ENCODE data around the gene ARID5B. TPM values are rescaled to one million over a fixed set of nuclear protein-coding genes. Genes with fewer than 3 reads are reported as not detected.

ARID5B gene
- total RNA-seq, 1 donor from 2014 or later, result 15.8 TPM

DNA sequence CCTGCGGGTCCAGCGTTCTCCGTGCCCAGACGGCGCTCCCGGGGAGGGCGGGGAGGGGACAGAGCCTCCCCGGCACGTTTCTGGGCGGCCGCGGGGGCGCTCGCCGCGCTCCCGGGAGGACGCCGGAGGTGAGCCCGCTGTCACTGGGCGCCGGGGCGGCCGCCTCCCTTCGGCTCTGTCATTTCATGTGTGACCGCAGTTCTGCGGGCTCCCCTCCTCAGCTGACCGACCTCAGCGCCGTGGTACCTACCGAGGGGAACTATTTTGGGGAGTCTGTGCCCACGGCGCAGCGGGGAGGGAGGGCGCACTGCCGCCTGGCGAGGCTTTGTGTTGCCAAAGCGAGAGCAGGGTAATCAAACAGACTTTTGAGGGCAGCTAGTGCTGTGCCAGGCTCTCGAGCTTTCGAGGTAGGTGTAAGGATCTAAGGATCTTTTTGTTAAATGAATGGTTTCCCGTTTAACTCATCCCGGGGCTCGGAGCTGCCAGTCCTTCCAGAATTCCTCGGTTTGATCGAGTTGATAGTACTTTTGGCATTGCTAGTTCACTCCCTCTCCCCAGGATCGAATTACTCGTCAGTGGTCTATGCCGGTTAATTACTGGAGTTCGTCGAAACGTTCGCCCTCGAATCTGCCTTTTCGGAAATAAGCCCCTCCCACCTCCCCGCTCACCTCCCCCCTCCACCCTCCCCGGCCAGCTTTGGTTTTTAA is 1.9 kb downstream of the ARID5B start:
- peak; percentile 89 for DNase-seq (ENCODE audit: low read depth)

DNA sequence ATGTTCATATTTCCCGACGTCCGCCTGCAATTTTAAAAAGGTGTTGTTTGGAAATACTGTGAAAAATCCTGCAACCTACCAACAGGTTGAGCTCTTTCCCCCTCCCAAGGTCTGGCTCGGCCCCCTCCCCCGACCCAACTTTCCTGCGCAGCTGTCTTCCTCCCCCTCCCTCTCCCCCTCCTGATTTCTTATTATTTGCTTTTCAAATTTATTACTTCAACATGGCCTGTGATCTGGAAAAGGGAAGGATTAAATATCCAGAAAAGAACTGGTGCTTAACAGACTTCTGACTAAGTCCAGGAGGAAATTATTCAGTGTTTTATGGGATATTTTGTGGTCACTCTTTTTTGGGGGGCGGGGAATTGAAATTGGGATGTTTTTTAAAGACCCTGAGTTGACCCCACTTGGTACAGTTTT is 2.4 kb downstream of the ARID5B start:
- no peak for DNase-seq (ENCODE audit: low read depth)

DNA sequence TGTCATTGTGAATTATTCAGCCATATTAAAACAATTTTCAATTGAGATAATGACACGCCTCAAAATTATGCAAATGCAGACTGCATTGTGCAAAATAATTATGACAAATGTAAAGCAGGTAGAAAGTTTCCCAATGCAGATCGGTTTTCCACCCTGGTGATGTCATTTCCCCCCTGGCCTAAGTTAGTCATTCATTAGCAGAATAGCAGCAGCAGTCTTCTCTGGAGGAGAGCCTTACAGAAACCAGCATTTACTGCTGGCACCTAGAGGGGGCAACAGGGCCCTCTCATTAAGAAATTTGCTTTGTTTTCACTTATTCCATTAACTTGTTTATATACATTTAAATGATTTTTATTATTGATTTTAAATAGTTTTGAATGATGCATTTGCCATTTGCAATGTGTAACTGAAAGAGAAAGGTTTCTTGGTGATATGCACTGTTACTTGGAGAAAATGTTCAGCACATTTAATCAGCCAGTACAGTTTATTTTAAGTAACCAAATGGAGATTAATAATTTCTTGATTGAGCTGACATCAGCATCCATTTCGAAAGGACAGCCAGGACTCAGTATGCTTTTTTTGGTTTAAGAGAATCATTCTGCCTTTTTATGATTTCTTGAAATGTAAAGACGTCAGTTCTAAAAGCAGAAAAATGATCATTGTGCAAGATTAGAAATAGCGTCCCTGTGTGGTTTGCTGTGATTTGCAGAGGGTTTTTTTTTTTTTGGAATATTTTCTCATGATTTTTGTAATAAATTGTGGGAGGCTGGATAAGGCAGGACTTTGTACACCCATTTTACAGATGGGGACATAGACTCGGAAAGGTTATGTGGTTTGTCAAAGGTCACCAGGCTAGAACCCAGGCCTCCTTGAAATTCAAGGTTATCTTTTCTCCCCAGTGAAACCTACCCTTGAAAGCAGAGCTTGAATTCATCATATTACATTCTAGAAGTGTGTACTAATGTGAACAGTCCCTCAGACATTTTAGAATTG is 3.5 kb downstream of the ARID5B start:
- peak; percentile 66 for DNase-seq (ENCODE audit: low read depth)

DNA sequence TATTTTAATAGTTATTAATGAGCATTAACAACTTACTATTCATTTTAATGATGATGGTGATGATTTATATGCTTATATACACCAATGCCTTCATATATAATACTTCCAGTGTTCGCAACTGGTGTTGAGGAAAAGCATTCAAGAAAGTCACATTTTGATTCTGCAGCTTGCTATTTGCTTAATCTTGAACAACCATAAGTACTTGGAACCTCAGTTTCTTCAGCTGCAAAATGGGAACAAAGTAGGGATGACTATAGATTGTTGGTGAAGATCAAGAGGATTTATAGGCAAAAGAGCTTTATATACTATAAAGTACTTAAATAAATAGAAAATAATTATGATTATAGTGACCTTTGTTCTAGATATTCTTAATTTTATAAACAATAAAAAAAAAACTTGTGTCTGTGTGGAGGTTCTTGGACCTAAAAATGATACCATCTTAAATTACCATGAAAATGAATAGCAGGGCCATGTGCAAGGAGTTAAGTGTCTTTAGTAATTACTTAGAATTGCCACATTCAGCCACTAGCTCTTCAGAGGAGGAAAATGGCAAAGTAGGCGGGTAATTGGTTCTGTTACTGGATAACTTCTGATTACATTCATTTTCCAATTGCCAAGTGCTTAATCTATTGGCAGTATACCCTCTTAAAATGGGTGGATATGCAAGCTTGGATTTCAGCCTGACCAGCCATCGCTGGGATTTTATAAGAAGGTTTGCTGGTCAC is 4.5 kb downstream of the ARID5B start:
- no peak for DNase-seq (ENCODE audit: low read depth)

DNA sequence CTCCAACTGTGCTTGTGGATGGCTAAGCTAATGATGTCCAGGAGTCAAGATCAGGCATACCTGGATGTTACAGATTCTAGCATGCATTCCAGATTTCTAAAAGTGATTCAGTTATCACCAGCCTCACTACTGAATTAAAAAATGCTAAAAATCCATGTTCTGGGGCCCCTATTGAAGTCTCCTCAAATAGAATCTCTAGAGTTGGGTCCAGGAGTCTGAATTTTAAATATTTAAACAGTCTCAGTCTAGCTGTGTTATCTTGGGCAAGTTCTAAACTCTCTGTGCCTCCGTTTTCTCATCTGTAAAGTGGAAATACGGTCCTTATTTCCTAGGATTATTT is 5.0 kb downstream of the ARID5B start:
- no peak for DNase-seq (ENCODE audit: low read depth)

DNA sequence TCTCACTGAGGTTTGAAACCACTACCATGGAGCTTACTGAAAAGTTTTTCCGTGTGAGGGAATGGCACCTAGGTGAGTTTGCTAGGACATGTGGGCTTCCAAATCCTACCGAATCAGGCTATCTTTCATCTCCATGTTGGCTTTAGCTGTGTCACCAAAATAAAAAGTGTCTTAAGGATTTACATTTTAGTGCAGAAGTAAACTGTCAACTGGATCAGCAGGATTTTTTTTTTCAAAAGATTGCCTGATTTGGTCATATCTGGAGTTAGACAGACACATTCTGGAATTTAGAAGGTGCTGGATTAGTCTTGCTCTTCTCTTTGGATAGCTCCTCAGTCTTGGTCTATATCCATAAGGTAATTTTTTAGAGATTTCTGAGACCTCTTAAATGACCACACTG is 5.5 kb downstream of the ARID5B start:
- no peak for DNase-seq (ENCODE audit: low read depth)

DNA sequence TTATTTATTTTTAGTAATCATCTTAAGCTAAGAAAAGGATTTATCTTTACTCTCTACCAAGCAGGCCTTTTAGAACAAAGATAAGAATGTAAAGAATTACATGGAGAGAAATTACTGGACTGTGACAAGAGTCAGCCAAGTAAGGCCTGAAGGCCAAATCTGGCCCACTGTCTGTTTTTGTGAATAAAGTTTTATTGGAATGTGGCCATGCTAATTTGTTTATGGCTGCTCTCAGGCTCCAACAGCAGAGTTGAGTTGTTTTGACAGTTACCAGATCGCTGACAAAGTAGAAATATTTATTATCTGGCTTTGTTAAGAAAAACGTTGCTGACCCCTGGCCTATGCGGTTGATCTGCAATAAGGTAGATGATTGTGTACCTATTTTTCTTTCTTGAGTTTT is 6.1 kb downstream of the ARID5B start:
- DNase-seq (ENCODE audit: low read depth), result no peak

DNA sequence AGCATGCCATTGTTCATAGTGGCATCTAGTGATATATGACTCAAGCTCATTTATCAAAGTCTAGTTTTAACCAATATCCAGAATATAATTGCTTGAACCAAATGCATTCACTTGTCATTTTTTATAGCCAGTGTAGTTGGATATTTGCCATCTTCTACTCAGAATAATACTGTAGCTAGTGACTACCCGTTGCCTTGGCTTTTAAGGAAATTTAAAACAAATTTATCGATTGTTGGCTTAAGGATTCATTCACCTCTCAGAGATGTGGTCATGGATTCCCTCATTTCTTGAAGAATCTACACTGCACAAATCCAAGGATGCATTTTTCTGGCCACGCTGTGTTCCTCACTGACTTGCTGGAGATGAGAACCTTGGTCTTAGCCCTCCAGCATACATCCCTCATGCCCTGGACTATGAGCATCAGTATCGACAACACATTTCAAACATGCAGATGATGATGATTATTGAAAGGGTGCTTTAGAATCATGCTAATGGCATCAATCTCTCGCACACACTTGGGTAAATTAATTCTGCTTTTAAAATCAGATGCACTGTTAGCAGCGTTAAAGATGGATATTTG is 8.8 kb downstream of the ARID5B start:
- no peak for DNase-seq (ENCODE audit: low read depth)

DNA sequence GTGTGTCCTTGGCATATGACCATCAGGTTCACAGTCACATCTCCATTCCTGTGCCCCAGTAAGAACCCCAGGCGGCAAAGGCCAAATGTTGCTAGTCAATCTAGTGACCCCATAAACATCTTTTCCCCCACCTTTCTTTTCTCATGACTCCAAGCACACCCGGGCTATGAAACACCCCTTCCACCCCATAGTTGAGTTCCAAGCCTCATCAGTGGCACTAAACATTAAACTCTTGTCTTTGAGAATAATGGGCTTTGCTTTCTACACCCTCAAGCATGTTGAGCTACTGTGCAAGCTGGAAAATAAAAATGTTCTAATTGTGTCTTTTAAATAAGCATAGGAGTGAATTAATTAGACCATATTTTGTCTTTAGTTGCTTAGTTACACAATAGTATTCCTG is 9.4 kb downstream of the ARID5B start:
- no peak for DNase-seq (ENCODE audit: low read depth)

DNA sequence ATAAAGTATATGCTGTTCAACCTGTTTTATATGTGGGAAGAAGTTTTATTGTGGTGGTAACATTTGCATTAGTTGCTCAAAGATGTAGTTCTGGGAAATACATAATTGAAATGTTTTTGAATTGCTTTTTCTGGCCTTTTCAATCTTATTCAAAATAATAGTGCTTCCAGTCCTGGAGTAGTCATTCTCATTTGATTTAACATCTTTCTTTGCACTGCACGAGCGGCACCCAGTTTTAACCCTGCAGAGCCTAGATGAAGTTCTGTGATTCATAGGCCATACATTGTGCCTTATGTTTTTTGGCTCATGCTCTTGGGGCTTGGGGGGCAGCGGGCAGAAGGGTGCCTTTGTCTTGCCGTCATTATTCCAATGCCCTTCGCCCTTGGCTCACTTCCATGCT is 9.9 kb downstream of the ARID5B start:
- no peak for DNase-seq (ENCODE audit: low read depth)

DNA sequence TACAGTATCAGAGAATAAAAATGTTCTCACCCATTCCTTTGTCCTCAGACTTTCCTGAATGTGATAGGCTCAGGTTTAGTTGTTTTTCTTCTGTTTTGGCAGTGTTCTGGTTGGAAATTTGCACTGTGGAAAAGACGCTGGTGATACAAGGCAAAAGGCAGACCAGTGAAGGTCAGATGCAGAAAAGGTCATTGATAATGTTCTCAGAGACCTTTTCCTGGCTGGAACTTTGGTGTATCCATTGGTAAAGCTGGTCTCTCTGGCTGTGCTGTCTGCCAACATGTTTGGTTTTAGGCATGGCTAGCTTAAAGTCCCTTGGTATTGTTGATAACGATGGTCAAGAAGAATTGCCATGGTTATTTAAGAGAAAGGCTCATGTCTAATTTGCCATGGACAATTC is 11.5 kb downstream of the ARID5B start:
- DNase-seq (ENCODE audit: low read depth), result no peak

DNA sequence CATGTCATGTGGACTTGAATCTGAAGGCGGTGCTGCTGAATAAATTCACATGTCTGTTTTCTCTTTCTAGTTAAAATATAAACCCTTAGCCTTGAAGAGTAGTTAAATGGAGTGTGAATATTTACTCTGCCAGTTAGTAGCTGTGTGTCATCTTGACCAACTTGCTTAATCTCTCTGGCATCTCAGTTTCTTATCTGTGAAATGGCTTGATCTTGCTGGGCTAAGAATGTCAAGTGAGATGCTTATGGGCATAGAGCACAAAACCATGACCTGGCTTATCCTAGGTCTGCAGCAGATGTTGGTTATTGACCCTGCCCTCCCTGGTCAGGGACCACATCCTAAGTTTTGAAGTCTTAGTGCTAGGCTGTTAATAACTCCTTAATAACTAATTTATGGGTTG is 16.6 kb downstream of the ARID5B start:
- DNase-seq (ENCODE audit: low read depth), result no peak

DNA sequence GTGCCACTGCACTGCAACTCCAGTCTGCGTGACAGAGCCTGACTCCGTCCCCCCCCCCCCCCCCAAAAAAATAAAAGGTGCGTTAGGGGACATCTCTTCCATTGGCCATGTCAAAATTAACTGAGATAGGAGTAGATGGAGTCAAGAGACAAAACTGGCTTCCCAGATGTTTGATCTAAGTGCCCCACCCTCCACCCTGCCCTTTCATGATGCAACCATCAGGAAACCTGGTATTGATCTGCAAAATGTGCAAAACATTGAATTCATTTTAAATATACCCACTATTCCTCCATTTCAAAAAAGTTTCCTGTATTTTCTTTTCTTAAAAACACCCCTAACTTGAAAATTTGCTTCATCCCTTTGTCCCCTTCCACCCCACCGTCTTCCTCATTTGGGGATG is 17.5 kb downstream of the ARID5B start:
- DNase-seq (ENCODE audit: low read depth), result no peak

DNA sequence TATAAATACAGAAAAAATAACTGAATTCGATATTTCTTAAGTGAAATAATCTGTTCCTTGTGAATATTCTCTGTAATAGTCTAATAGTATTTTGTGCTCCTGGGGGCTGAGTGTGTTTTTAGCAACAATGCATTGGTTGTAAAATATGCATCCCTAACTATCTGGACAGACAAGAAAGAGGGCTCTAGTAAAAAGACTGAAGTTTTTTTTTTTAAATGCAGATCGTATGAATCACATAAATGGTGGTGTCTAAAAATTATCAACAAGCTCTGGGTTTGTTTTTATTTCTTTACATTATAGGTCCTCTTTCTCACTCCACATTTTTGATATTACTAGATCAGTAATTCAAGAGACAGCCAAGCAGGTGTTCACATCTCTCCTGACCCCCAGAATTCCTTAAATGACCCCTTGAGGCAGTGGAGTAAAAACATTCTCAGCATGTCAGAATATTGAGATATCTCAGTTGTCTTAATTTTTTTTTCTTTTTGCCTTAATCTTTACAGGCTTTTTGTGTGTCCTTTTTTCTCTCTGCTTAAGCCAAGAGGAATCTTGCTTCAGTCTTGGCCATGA is 18.2 kb downstream of the ARID5B start:
- no peak for DNase-seq (ENCODE audit: low read depth)

DNA sequence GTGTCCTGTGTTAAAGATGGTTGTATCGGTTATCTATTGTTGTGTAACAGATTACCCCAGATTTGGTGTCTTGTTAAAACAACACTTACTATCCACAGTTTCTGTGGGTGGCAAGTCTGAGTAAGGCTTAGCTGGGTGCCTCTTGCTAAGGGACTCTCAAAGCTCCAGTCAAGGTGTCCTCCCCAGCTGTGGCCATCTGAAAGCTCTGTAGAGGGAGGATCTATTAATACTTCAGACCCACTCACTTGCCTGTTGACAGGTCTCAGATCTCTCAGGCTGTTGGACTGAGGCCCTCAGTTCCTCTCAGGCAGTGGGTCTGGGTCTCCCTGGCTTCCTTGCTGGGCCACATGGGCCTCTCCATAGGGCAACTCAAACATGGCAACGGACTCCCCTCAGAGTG is 19.6 kb downstream of the ARID5B start:
- no peak for DNase-seq (ENCODE audit: low read depth)

DNA sequence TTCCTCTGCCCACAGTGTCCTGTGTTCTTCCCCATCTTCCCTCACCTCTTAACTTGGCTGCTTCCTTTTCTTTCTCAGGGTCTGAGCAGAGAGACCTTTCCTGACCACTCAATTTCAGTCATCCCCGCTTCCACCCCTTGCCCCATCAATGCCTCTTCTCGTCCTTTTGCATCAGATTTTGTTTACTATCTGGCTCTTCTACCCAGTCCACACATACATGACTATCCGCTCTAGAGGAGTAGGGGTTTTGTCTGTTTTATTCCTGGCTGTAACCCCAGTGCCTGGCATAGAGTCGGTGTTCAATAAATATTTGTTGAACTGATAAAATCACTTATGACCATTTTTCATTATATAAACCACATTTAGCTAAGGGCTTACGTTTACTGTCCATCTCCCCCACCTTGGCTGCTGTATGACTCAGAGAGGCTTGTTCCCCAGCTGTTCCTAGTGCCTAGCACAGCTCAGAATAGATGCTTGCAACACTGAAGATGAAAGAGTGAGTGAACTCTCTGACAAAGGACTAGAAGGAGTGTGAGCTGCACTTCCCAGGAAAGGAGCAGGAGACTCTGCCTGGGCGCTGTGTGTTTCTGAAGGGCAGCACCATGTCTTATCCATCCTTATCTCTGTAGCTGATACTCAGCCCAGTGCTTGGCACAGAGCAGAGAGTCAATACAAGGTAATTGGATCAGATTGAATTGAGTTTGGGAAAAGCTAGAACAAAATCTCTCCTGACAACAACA is 21.9 kb downstream of the ARID5B start:
- DNase-seq (ENCODE audit: low read depth), result peak; percentile 74

DNA sequence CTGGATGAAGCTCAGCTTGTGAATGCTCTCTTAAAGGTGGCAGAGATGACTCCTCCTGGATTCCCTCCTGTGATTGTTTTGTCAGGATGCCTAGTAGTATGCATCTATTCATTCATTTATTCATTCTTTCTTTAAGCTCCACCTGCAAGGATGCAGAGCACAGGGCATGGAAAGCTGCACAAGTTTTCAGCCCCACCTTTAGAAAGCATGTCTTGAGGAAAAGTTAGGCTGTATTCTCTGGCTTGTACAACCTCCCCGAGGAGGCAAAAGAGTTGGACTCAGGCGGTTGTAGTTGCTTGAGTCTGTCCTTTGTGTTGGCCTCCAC is 22.4 kb downstream of the ARID5B start:
- DNase-seq (ENCODE audit: low read depth), result no peak

DNA sequence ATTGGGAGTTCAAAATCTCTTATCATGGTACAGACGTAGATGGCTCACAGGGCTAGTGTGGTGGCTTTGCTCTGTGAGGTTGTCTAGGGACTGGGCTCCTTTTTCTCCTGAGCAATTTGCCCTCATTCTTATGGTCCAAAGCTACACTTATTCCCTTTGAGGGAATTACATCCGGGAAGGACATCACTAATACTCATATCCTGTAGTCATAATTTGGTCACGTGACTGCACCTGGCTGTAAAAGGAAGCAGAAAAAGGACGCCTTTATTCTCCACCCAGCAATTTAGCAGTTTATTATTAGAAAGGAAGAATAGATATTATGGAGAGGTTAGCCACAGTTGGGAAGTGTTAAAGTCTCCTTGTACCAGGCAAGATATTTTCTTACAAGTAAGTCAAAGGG is 28.1 kb downstream of the ARID5B start:
- no peak for DNase-seq (ENCODE audit: low read depth)

DNA sequence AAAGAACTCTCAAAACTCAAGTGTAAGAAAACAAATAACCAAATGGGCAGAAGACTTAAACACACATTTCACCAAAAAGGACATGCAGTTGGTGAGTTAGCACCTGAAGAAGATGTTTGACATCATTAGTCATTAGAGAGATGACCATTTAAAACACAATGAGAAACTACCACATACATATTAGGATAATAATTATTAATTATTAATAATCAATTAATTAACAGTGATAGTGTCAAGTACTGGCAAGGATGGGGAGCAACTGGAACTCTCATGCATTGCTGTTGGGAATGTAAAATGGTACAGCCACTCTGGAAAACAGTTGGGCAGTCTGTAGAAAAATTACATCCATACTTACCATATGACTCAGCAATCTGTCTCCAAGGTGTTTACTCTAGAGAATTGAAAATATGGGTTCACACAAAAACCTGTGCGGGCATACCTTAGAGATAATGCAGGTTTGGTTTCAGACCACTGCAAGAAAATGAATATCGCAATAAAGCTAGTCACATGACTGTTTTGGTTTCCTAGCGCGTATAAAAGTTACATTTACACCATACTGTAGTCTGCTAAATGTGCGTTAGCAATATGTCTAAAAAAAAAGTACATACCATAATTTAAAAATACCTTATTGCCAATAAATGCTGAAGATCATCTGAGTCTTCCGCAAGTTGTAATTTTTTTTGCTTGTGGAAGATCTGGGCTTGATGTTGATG is 30.3 kb downstream of the ARID5B start:
- DNase-seq (ENCODE audit: low read depth), result no peak
